ENCODE measurements around the gene MPRIP.

DNA sequence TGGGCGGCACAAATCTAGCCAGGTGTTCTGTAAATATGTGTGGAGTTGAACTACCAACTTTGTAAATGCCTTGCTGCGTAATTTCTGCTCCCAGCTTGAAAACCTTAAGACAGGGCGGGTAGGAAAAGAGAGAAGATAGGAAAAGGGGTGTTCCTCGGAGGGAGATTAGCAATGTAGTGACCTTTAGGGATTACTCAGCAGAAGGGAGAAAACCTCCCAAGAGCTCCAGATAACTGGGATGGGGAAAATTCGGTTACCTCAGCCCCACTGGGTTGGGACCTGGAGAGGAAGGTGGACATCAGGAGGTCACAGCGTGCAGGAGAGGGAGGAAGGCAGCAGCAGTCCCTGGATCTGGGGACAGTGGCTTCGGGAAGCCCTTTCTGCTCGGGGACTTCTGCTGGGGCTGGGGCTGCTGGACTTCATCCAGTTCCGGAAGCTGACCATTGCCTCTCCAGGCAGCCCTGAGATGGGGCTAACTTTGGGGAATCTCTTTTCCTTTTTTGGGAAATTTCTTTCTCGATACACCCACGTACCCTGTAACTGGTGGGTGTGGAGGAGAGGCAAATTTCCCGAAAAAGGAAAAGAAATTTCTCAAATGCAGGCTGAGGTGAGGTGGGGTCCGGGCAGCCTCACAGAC is 39.2 kb downstream of the MPRIP start:
- no peak for TF ChIP-seq ZNF133 (tag by site-specific recombination; IDR thresholded peaks at IDR 0.05)
- TF ChIP-seq, protein P1, sequence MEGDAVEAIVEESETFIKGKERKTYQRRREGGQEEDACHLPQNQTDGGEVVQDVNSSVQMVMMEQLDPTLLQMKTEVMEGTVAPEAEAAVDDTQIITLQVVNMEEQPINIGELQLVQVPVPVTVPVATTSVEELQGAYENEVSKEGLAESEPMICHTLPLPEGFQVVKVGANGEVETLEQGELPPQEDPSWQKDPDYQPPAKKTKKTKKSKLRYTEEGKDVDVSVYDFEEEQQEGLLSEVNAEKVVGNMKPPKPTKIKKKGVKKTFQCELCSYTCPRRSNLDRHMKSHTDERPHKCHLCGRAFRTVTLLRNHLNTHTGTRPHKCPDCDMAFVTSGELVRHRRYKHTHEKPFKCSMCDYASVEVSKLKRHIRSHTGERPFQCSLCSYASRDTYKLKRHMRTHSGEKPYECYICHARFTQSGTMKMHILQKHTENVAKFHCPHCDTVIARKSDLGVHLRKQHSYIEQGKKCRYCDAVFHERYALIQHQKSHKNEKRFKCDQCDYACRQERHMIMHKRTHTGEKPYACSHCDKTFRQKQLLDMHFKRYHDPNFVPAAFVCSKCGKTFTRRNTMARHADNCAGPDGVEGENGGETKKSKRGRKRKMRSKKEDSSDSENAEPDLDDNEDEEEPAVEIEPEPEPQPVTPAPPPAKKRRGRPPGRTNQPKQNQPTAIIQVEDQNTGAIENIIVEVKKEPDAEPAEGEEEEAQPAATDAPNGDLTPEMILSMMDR (tag by site-specific recombination; IDR thresholded peaks at IDR 0.05) = no peak
